Measurements from ENCODE around the gene POLD2.

The POLD2 gene

DNA sequence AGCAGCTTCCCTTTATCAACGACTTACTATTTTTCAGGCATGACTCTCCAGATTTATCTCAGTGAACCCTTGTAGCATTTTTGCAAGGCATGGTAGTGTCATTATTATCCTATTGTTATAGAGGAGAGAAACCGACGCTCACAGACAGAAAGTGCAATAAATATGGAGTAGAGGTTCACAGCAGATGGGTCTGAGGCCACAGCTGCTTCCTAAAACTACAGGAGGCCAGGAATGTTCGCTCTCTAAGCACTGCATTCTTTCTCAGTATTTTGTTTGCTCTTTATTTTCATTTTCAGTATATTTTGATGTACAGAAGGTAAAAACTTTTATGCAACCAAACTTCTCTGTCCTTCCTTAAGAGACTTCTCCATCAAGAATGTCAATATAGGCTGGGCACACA lies 23.7 kb downstream of the POLD2 start:
- Histone ChIP-seq H3K79me2 (ENCODE audit: insufficient read depth, low read length) (peaks cover 5% of the 10 kb centered on the region), H3F3A (ENCODE audit: low read depth) (peaks cover 8% of the 10 kb centered on the region; the same call in 1 of the 2 replicates), H3K9me3 (ENCODE audit: insufficient read depth, low read depth, low read length) (no peaks in the 10 kb centered on the region), H3K9ac (ENCODE audit: low read depth, low read length, poor library complexity, severe bottlenecking) (no peak overlapping the region), H3K4me3 (ENCODE audit: low read length, poor library complexity, severe bottlenecking) (no peak overlapping the region), H3K36me3 (ENCODE audit: insufficient read depth, low read length) (no peaks in the 10 kb centered on the region), H3K4me2 (ENCODE audit: low read depth, low read length, poor library complexity, severe bottlenecking) (no peak overlapping the region), H3K4me1 (ENCODE audit: insufficient read depth, low read length, poor library complexity, severe bottlenecking) (peaks cover 75% of the 10 kb centered on the region), H3K9me2 (replicated peaks; ENCODE audit: low read depth, low read length) (no peaks in the 10 kb centered on the region), H4K20me1 (ENCODE audit: insufficient read depth, low read length, poor library complexity, severe bottlenecking) (peaks cover 1% of the 10 kb centered on the region), H3K27me3 (ENCODE audit: insufficient read depth, low read length, poor library complexity, severe bottlenecking) (no peaks in the 10 kb centered on the region), H2AFZ (ENCODE audit: low read length) (no peak overlapping the region)
- TF ChIP-seq, protein P1, sequence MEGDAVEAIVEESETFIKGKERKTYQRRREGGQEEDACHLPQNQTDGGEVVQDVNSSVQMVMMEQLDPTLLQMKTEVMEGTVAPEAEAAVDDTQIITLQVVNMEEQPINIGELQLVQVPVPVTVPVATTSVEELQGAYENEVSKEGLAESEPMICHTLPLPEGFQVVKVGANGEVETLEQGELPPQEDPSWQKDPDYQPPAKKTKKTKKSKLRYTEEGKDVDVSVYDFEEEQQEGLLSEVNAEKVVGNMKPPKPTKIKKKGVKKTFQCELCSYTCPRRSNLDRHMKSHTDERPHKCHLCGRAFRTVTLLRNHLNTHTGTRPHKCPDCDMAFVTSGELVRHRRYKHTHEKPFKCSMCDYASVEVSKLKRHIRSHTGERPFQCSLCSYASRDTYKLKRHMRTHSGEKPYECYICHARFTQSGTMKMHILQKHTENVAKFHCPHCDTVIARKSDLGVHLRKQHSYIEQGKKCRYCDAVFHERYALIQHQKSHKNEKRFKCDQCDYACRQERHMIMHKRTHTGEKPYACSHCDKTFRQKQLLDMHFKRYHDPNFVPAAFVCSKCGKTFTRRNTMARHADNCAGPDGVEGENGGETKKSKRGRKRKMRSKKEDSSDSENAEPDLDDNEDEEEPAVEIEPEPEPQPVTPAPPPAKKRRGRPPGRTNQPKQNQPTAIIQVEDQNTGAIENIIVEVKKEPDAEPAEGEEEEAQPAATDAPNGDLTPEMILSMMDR (conservative IDR thresholded peaks at IDR 0.05; ENCODE audit: low read length): no peak
- TF ChIP-seq EZH2phosphoT487 (IDR thresholded peaks at IDR 0.05; ENCODE audit: borderline replicate concordance): no peak

- TF ChIP-seq, protein P1 (conservative IDR thresholded peaks at IDR 0.05; ENCODE audit: low read length): no peak
- TF ChIP-seq EZH2phosphoT487 (IDR thresholded peaks at IDR 0.05; ENCODE audit: borderline replicate concordance): no peak
- Histone ChIP-seq H4K20me1 (ENCODE audit: insufficient read depth, low read length, poor library complexity, severe bottlenecking) (no peaks in the 10 kb centered on the region), H3K4me1 (ENCODE audit: insufficient read depth, low read length, poor library complexity, severe bottlenecking) (peaks cover 75% of the 10 kb centered on the region), H3K79me2 (ENCODE audit: insufficient read depth, low read length) (no peaks in the 10 kb centered on the region), H3K27me3 (ENCODE audit: insufficient read depth, low read length, poor library complexity, severe bottlenecking) (no peaks in the 10 kb centered on the region), H3K9ac (ENCODE audit: low read depth, low read length, poor library complexity, severe bottlenecking) (peak overlapping the region; percentile 74), H3K4me2 (ENCODE audit: low read depth, low read length, poor library complexity, severe bottlenecking) (peak overlapping the region; percentile 55), H3K9me3 (ENCODE audit: insufficient read depth, low read depth, low read length) (no peaks in the 10 kb centered on the region), H3F3A (ENCODE audit: low read depth) (peaks cover 9% of the 10 kb centered on the region), H3K36me3 (ENCODE audit: insufficient read depth, low read length) (no peaks in the 10 kb centered on the region), H3K9me2 (replicated peaks; ENCODE audit: low read depth, low read length) (no peaks in the 10 kb centered on the region), H3K4me3 (ENCODE audit: low read length, poor library complexity, severe bottlenecking) (peak overlapping the region; percentile 14), H2AFZ (ENCODE audit: low read length) (no peak overlapping the region)
These were observed 25.0 kb downstream of the POLD2 start for GRCh38 chr7:44098092-44099068.

- no peak for TF ChIP-seq EZH2phosphoT487 (IDR thresholded peaks at IDR 0.05; ENCODE audit: borderline replicate concordance)
- TF ChIP-seq, protein P1 (conservative IDR thresholded peaks at IDR 0.05; ENCODE audit: low read length): peak; percentile 43
- Histone ChIP-seq H3F3A (ENCODE audit: low read depth) (peaks cover 9% of the 10 kb centered on the region), H3K27me3 (ENCODE audit: insufficient read depth, low read length, poor library complexity, severe bottlenecking) (no peaks in the 10 kb centered on the region), H3K9ac (ENCODE audit: low read depth, low read length, poor library complexity, severe bottlenecking) (peak overlapping the region; percentile 74), H3K4me3 (ENCODE audit: low read length, poor library complexity, severe bottlenecking) (peak overlapping the region; percentile 14), H3K4me1 (ENCODE audit: insufficient read depth, low read length, poor library complexity, severe bottlenecking) (peaks cover 75% of the 10 kb centered on the region), H3K79me2 (ENCODE audit: insufficient read depth, low read length) (no peaks in the 10 kb centered on the region), H3K36me3 (ENCODE audit: insufficient read depth, low read length) (no peaks in the 10 kb centered on the region), H3K9me3 (ENCODE audit: insufficient read depth, low read depth, low read length) (no peaks in the 10 kb centered on the region), H2AFZ (ENCODE audit: low read length) (no peak overlapping the region), H3K4me2 (ENCODE audit: low read depth, low read length, poor library complexity, severe bottlenecking) (peak overlapping the region; percentile 55), H3K9me2 (replicated peaks; ENCODE audit: low read depth, low read length) (no peaks in the 10 kb centered on the region), H4K20me1 (ENCODE audit: insufficient read depth, low read length, poor library complexity, severe bottlenecking) (no peaks in the 10 kb centered on the region)
These were observed 26.1 kb downstream of the POLD2 start for GRCh38 chr7:44097064-44097932.

Data from Loucy (cell line).